Fibroblast of skin of back (primary cell): ENCODE data around the gene JPH2.
A peak's percentile ranks its signal among the peaks of the same experiment; 100 is the strongest.
"Not testable (repeated sequence)": the region's sequence is repeated elsewhere in the genome, so short reads cannot be mapped to it uniquely, and the experiment has no call there.

Source experiments
- DNase-seq: peaks from one replicate; pipeline ENCODE4 v3.0.0-alpha.2; 2013

Gene JPH2

DNA sequence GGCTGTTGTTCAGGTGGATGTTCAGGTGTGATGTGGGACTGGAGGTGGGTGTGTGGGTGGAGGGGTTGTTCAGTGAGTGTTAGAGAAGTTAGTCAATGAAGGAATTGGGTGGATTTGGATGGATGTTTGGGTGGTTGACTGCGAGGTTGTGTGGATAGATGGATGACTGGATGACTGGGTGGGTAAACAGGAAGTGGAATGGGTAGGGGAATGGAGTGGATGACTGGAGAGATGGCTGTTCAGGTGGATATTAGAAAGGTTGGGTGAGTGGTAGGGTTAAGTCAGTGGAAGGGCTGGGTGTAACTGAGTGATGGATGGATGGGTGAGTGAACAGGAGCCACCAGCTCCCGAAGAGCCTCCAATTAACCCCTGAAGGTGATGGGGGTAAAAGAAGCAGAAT is 27.9 kb downstream of the JPH2 start:
- DNase-seq: no peak

DNA sequence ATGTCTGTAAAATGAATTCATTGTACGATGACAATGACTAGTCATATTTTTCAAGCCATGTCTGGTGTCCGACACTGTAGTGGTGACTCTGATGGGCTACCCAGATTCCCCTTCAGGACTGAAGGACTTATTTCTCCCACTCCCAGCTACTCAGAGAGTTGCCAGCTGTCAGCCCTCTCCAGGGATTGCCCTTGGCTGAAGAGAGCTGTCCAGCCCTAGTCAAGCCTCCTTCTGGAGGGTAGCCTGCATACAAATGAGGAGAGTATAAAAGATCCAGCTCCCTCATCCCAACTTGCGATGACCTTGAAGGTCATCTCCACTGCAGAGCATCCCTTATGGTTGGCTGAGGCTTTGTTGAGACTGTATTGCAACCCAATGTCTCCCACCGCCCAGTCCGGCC is 29.9 kb downstream of the JPH2 start:
- DNase-seq: no peak

DNA sequence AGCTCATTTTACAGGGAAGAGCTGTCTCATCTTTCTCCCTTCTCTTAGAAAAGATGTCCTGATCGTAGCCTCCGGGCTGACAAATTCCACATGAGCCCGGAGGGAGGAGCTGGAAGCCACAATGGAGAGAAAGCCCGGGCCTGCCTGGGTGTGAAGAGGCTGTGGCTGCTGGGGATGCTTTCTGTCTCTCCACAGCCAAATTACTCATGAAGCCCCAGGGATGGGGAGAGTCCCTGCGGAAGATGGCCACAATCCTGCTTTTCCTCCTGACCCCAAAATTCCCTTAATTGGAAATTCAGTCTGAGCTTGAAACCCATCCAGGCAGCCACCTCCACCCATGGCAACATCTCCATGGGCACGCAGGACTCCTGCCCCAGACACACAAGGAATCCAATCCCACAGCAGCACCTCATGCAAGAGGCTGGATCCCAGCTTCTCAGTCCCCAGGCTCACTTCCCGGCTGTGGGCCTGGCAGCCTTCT is 32.4 kb downstream of the JPH2 start:
- DNase-seq: peak; percentile 95

DNA sequence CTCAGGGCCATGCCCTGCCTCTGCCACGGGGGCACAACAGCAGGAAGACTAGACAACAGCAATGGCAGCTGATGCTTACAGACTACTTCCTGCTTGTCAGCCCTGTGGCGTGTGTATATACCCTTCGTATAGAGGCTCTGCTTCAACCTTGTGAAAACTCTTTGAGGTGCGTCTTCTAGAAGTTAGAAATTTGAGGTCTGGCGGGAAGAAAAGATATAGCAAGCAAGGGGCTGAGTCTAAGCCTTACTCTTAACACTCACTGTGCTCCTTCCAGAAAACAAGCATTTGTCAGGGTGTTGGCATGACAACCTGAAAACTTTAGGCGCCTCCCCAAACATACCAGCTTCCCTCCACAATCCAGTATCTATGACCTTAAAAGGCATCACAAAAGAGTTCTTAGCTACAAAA is 33.3 kb downstream of the JPH2 start:
- peak; percentile 94 for DNase-seq

DNA sequence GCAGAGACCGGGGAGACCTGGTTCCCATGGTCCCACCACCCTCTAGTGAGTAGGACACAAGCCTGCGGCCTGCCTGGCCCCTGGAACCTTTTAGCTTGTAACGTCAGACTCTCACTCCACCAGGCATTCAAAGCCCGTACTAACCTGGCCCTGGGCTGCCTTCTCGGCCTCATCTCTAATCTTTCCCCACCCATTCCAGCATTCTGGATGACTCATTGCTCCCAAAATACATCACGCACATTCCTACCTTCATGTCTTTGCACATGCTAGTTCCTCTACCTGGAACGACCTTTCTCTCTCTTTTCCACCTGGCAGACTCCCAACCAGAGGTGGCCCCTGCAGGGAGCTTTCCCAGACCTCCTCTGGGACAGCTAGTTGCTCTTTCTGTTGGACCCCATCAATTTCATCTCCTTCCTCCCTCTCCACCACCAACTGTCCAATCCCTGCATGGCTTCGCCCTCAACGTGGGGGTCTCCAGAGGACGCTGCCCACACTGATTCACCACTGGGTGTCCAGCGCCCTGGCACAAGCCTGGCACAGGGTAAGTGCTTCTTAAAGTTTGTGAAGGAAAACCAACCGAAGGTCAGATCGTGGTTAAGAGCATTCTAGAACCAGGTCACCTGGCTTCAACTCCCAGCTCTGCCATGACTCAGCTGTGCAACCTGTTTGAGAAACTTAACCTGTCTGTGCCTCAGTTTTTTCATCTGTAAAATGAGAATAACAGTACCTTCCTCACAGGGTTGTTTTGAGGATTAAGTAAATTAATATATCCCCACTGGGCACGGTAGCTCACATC is 35.2 kb downstream of the JPH2 start:
- DNase-seq: peak; percentile 33

DNA sequence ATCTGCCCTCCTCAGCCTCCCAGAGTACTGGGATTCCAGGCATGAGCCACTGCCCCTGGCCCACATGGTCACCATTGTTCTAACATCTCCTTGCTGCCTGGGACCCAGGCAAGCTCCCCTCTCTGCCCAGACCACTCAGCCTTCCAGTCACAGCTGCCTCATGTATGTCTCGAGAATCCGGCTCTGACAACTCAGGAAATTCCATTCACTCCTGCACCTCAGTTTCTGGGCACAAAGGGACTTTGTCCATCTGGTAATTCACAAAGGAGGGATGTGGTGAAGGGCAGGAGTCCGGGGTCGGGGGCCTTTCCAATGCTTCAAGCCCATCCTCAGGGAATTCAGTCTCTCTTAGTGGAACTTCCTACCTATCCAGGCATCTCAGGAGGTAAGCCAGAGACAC is 40.7 kb downstream of the JPH2 start:
- no peak for DNase-seq

DNA sequence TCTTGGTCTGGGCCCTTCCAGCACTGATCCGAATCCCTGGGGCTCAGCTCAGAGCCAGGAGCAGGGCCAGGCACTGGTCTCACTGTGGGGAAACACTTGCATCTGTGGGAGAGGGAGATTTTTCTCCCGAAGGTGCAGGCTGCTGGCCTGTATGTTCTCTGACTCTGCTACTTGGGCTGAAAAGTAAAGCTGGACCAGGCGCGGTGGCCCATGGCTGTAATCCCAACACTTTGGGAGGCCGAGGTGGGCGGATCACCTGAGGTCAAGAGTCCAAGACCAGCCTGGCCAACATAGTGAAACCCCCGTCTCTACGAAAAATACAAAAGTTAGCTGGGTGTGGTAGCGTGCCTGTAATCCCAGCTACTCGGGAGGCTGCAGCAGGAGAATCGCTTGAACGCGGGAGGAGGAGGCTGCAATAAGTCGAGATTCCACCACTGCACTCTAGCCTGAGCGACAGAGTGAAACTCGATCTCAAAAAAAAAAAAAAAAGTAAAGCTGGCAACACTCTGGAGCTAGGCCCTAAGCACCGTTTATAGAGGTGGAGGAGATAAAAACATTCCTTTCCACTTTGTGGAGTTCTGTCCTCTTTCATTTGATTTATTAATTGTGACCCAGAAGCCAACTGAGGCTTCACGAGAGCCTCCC is 41.7 kb downstream of the JPH2 start:
- no peak for DNase-seq

DNA sequence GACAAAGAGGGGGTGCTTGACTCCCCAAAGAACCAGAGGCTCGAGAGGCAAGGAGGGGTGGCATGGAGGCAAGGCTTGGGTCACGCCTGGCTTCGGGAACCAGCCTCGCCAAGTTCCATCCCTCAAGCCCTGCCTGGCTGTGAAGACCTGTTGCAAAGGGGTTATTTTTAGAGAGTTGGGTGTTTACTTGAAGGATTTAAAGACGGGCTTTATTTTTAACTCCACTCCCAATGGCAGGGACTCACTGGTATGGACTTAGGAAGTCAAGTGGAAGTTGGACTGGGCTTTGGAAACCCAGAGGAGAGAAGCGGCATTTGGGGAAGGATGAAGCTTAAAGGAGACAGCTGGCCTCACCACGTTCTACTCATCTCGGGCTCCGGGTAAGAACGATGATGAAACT is 43.1 kb downstream of the JPH2 start:
- DNase-seq: no peak

DNA sequence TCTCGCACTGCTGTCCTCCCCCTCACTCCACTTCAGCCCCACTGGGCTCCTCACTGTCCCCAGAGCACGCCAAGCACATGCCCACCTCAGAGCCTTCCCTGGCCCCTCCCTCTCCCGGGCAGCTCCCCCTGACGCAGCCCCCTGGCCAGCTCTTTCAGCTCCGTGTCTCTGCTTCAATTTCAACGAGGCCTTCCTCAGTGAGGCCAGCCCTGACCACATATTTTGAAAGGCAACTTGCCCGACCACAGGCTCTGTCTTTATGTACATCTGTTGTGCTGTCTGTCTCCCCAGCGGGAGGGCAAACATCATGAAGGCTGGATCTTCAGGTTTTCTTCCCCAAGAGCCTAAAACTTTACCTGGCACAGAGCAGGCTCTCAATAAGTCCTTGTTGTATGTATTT is 44.6 kb downstream of the JPH2 start:
- peak; percentile 83 for DNase-seq

DNA sequence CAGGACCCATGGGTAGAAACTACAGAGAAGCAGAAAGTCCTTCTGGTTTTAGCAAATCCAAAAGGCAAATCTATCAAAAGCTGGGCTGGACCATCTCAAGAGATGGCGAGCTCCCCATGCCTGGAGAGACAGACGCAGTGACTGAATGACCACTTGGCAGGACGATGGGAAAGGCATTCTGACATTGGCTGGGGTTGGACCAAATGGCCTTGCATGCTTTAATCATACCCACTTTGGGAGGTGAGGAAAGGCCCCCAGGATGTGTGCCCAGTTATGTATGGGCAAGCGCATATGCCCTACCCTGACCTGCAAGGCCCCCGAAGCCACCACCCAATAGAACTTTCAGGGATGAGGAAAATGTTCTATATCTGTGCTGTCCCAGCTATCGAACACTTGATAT is 45.1 kb downstream of the JPH2 start:
- DNase-seq: no peak

DNA sequence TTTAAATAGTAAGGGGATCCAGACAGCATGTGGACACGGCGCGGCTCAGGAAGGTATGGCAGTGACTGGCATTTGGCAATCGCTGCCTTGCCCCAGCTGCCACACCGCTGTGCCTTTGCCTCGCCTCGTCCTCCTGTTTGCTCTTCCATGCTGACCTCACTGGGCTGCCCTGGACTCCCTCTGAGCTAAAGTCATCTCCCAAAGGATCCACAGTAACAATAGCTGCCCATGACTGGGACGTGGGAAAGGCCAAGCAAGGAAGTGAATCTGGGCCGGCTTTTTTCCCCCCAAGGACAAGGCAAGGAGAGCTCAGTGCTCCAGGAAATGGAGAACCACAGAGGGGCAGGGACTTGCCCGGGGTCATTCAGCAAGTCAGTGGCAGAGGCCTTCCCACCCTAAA is 48.1 kb downstream of the JPH2 start:
- peak; percentile 58 for DNase-seq

DNA sequence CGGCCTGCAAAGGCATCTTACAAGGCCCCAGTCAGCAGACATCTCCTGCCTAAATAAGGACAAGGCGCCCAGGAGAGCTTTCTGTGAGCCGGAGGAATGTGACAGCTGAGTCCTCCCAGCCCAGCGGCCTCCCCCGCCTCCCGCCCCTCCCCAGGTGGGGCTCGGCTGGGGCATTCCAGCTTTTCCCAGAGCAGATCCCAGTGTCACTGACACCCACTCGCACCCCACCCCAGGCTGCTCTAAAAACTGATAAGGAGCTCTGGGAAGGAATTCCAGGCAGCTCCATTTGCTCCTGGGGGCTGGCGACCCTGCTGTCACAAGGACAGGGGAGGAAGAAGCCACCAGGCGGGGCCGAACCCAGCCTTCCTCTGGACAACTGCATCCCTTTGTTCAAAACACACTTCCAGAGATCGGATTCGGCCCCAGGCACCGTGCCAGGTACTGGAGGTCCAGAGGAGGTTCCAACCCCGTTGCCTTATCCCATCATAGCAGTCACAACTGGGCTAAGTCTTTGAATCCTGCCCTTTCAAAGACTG is 49.7 kb downstream of the JPH2 start:
- DNase-seq: peak; percentile 97

DNA sequence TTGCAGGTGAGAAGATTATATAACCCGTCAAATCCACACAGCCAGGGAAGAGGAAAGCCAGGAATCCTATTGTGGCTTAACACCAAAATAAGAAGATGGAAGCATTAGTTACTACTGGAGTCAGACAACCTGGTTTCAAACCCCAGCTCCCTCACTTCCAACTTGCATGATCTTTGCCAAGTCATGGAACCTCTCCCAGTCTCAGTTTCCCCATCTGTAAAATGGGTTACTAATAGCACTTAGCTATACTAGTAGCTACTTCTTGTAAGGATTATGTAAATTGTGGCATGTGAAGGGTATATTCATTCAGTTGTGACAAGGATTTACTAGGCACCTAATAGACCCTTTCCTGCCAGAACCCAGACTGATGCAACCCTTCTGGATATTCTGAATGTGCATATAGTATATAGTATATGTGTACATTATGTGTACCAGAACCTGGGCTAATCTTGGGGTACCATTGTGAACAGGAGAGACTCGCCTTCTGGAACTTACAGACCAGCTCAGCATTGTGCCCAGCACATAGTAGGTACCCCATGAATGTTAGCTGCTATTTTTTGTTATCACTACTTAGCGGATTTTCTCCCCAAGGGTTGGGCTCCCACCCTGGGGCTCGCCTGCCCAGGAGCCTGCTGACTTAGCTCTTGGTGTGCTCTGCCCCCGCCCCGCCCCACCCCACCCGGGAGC is 50.3 kb downstream of the JPH2 start:
- DNase-seq: no peak

DNA sequence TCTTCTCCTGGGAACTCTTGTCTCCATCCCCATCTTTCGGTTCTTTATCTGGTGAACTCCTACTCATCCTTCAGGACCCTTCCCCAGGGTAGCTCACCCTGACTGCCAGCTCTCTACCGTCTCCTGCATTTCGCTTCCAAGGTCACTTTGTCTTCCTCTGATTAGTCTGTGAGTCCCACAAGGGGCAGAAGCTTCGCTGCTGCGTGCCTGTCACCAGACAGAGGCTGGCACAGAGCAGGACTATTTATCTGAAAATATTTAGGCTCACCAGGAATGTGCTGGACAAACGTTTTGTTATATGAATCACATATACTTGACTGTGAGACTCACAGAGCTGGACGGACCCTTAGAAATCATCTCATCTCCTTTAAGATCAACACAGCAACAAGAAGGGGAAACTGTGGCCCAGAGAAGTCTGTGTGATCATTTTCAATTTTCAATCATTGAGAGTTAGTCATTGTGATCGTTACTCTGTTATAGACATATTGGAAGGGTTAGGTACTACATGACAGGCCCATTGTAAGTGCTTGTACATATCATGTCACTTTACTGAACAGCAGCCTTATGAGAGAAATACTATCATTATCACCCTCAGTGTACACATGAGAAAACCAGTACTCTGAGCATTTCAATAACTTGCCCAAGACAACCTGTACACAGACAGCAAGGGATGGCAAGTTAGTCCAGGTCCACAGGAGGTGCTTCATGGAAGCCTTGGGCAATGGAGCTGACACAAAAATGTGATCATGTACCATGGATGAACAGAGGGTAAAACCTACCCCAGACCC is 51.4 kb downstream of the JPH2 start:
- DNase-seq: peak; percentile 77

DNA sequence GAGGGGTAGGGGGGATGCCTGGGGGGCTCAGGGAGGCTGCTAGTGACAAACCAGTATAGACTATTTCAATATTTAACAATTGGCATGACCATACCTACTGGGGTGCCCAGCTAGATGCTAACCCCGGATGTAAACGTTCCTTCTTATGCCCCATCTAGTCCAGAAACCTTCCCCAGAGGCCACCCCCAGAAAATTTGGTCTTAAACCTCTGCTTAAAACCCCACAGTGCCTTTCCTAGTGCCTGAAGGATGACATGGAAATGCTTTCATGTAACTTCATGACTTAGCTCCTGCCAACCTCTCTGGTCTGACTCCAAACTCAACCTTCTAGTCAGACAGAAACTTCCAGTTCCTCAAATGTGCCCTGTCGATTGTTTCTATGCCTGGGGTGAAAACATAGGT is 52.0 kb downstream of the JPH2 start:
- DNase-seq: no peak

DNA sequence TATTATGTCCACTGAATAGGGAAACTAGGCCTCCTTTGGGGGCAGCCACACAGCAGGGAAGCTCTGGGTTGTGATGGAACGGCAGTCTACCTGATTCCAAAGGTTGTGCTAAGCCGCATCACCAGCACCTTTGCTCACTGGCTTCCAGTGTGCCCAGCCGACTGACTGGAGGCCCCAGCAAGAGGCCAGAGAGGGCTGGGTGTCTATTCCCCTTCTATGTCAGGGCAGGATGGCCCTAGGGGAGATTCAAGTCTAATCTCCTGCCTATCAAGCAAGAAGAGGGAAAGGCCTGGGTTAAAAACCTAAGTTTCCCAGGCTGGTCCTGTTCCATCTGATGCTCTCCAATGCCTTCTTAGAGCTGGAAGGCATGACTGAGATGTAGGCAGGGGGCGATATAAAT is 53.6 kb downstream of the JPH2 start:
- no peak for DNase-seq

DNA sequence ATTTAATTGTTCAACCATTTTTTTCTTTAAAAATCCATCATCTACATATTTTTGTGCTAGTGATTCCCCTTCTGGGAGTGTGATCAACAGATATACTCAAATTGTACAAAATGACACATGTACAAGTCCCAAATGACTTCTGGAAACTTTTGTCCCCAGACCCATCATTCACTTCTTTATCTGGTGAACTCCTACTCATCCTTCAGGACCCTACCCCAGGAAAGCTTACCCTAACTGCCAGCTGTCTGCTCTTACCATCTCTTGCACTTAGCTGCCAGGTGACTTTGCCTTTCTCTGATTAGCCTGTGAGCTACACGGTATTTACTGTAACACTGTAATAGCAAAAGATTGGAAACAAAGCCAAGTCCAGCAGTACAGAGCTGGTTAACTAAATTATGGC is 55.3 kb downstream of the JPH2 start:
- DNase-seq: no peak

DNA sequence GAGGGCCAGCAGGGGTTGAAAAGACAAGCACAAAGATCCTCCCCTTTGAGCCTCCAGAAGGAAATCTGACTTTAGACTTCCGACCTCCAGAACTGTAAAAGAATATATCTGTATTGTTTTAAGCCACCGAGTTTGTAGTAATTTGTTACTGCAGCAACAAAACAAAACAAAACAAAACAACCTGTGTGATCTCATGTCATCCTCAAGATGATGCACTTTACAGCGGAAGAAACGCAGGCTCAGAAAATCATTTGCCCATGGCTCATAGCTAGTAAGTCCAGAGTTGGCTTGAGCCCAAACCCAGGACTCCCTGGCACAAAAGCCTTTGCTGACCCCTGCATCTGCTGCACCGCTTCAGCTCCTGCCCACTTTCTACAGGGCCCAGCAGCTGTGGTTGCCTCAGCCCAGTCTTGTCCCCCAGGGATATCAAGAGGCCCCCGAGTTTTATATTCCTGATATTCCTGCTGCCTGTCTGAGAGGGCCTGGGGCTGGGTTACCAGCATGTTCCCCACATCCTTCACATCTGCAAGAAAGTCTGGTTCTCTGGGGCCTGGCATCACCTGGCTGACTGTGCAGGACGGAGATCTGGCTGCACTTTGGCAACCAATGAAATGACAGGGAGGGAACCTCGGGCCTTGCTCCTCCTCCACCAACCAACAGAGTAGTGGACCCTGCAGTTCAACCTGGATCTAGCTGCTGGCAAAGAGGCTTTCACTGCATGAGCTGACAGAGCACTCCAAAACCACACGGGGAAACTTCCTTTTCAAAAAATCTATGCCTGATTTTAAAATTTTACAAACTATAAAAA is 56.9 kb downstream of the JPH2 start:
- DNase-seq: no peak

DNA sequence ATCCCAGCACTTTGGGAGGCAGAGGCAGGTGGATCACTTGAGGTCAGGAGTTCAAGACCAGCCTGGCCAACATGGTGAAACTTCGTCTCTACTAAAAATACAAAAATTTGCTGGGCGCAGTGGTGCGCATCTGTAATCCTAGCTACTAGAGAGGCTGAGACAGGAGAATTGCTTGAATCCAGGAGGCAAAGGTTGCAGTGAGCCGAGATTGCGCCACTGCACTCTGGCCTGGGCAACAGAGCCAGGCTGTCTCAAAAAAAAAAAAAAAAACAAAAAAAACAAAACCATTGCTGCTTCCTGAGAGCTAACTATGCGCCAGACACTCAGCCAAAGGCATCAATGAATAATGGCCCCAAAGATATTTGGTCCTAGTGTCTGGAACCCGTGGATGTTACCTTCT is 57.7 kb downstream of the JPH2 start:
- DNase-seq: not testable (repeated sequence)

DNA sequence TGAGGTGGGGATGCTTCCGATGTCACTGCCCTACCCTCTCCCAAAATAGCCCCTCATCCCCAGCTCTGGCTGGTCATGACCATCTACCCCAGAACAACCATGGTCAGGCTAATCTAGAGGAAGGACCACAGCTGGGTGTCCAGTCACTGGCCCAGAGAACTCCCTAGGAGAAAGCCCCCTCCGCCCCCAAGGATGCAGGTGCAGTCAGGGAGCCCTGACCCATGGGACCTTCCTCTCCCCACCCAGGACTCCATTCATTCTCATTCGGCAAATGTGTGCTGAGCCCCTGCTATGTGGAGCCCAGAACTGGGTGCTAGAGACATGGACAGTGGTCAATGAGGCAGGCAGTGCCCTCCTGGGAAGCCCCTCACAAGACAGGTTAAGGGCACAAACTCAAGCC is 60.5 kb downstream of the JPH2 start:
- DNase-seq: no peak

DNA sequence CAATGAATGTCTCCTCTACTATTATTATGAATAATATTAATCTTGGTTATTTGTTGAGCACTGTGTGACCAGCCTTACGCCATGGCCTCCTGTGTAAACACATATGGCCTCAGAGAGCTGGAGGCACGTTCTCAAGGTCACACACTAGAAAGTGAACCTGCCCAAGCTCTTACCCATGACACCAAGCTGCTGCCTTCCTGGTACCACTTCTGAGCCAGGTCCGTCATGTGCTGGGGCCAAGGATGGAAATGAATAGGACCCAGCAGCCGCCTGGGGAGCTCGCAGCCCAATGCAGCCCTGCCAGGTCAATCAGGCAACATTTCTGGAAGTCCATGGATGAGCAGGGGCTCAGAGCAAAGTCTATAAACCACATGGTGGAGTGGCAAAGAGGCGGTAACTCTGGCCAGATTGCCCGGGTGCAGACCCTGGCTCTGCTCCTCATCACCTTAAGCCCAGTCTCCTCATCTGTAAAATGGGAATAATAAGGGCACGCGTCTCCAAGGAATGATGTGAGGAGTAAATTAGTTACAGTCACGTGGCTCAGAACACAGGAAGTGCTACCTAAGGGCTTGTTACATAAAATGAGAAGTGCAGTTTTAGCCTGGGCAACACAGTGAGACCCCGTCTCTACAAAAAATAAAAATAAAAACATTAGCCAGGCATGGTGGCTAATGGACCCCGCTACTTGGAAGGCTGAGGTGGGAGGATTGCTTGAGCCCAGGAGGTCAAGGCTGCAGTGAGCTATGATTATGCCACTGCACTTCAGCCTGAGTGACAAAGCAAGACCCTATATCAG is 61.5 kb downstream of the JPH2 start:
- DNase-seq: no peak
